ENCODE measurements around the gene AGMO.

AGMO gene

DNA sequence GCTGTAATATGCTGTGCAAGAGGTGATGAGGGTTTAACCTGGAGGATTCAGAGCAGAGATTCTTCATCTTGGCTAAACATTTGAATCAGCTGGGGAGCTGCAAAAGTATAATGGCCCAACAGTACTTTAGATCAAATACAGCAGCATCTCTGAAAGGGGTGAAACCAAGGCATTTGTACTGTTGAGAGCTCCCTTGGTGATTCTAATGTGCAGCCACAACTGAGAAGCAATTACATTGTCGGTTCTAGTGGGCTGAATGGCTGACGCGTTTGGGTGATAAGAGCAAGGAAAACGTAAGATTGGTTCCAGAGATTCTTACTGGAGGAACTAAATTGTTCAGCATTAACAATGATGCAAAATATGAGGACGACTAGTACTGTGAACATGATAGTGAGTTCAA is 269.7 kb downstream of the AGMO start:
- no peak for DNase-seq (ENCODE audit: low read depth)
- TF ChIP-seq, protein P1, sequence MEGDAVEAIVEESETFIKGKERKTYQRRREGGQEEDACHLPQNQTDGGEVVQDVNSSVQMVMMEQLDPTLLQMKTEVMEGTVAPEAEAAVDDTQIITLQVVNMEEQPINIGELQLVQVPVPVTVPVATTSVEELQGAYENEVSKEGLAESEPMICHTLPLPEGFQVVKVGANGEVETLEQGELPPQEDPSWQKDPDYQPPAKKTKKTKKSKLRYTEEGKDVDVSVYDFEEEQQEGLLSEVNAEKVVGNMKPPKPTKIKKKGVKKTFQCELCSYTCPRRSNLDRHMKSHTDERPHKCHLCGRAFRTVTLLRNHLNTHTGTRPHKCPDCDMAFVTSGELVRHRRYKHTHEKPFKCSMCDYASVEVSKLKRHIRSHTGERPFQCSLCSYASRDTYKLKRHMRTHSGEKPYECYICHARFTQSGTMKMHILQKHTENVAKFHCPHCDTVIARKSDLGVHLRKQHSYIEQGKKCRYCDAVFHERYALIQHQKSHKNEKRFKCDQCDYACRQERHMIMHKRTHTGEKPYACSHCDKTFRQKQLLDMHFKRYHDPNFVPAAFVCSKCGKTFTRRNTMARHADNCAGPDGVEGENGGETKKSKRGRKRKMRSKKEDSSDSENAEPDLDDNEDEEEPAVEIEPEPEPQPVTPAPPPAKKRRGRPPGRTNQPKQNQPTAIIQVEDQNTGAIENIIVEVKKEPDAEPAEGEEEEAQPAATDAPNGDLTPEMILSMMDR (IDR thresholded peaks at IDR 0.05; ENCODE audit: low read length, missing control alignments) = no peak
- no peak overlapping the region for H3K4me3 ChIP-seq (replicated peaks; ENCODE audit: low read depth, low read length)

DNA sequence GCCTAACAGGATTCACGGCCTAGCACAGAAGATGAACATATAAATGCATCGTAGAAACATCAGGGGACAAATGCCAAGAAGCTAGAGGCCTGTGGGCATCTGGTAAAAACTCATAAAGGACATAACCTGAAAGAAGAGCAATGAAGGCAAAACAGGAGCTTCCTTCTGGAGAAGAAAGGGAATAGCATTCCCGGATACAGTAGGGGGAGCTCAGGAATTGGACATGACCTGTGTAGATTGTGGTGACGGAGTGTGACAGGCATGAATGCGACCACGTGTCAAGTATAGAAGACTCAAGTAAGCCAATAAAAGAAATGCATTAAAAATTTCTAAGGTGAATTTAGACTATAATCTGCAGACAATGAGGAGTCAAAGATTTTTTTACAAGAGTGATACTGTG is 270.1 kb downstream of the AGMO start:
- no peak for DNase-seq (ENCODE audit: low read depth)
- TF ChIP-seq, protein P1 (IDR thresholded peaks at IDR 0.05; ENCODE audit: low read length, missing control alignments) = no peak
- no peak overlapping the region for H3K4me3 ChIP-seq (replicated peaks; ENCODE audit: low read depth, low read length)

DNA sequence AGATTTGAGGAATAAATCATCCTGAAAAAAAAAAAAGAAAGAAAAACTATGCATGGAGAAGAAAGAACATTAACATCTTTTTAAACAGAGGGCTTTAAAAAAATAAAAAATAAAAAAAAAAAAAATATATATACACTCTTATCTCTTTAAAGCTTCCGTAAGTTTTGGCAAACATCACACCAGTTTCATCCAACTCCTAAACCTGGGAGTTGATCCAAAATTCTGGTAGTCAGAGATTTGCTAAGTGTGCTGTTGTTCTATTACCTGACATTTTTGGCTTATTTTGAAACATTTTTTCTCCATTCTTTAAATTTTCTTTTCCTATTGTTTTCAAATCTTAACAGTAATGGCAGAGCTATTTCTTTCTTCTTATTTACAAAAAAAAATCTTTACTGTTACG is 273.1 kb downstream of the AGMO start:
- H3K4me3 ChIP-seq (replicated peaks; ENCODE audit: low read depth, low read length) = no peak overlapping the region
- TF ChIP-seq, protein P1 (IDR thresholded peaks at IDR 0.05; ENCODE audit: low read length, missing control alignments) = no peak
- peak; percentile 74 for DNase-seq (ENCODE audit: low read depth)

DNA sequence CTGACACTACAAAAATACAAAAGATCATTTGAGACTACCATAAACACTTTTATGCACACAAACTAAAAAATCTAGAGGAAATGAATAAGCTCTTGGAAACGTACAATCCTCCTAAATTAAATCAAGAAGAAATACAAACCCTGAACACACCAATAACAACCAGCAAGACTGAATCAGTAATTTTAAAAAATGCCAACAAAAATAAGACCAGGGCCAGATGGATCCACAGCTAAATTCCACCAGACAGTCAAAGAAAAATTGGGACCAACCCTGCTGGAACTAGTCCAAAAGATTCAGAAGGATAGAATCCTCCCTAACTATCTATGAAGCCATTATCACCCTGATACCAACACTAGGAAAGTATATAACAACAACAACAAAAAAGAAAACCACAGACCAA is 277.4 kb downstream of the AGMO start:
- TF ChIP-seq, protein P1 (IDR thresholded peaks at IDR 0.05; ENCODE audit: low read length, missing control alignments) = no peak
- H3K4me3 ChIP-seq (replicated peaks; ENCODE audit: low read depth, low read length) = no peak overlapping the region
- no peak for DNase-seq (ENCODE audit: low read depth)

DNA sequence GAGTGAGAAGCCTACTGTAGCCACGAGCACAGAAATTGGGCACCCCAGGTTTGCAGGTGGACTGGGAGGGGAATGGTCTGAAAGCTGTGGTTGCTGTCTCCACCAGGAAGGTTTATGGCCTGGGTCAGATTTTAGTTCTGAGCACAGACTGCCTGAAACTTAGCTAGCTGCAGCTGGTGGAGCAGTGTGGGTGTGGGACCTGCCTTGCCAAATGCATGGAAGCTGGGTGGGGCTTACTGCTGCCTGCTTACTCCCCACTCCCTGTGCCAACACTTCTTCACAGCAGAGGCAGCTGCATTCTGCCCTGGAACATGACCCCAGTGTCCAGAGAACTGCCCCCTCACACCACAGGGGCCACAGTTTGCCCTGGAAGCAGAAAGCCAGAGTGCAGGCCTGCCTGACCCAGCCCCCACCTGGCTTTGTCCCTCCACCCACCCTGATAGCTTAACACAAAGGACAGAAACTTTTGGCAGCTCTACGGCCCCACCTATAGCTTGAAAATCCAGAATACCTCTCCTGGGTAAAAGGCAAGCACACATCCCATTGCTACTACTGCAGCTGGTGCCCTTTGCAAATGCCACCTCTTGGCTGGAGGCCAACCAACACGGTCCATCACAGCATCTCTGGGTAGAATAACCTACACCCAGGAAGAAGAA is 281.6 kb downstream of the AGMO start:
- DNase-seq (ENCODE audit: low read depth) = no peak
- no peak overlapping the region for H3K4me3 ChIP-seq (replicated peaks; ENCODE audit: low read depth, low read length)
- TF ChIP-seq, protein P1 (IDR thresholded peaks at IDR 0.05; ENCODE audit: low read length, missing control alignments) = no peak

DNA sequence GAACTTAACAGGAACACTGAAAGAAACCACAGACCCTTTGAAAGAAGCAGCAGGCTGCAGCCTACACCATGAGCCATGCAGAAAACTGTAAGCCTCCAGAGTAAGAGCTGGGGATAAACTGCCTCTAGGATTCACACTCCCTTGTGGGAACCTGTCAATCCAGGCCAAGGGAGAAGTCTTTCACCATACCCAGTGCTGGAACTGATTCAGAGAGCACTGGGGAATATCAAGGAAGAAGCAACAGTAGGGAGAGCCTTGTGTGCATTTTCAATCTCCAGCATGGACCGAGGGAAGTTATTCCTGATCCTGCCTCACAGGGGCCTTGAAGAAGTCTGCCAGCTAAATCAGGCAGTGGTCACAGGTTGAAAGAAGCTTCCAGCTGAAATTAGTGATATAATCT is 282.2 kb downstream of the AGMO start:
- no peak overlapping the region for H3K4me3 ChIP-seq (replicated peaks; ENCODE audit: low read depth, low read length)
- TF ChIP-seq, protein P1 (IDR thresholded peaks at IDR 0.05; ENCODE audit: low read length, missing control alignments) = no peak
- no peak for DNase-seq (ENCODE audit: low read depth)

DNA sequence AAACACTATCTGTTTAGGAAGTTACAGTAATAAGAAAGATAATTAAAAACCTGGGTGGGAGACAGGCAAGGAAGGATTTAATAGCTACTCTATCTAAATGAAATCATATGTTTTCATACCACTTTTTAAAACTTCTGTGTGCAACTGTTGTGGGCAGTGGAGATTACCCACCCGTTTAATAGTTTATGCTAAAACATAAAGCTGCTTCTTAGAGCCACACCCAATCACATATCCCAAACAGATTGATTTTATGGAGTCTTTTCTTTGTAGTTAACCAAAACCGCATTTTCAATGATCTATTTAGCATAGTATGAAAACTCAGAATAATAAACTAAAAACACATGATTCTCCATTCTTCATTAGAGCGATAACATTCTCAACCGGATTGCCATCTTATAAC is 304.1 kb downstream of the AGMO start:
- no peak overlapping the region for H3K4me3 ChIP-seq (replicated peaks; ENCODE audit: low read depth, low read length)
- TF ChIP-seq, protein P1 (IDR thresholded peaks at IDR 0.05; ENCODE audit: low read length, missing control alignments) = no peak
- no peak for DNase-seq (ENCODE audit: low read depth)
